OCI-LY7 (cell line): Measurements from ENCODE around the gene IAH1. TPM values are rescaled to one million over a fixed set of nuclear protein-coding genes. Genes with fewer than 3 reads are reported as not detected.

Experiments
- BruUV-seq: library from RNA; stranded (reverse); fragments of 400-500 nt; replicated peaks from 2 replicates; lab custom pipeline; 2021; lab: Mats Ljungman, UMichigan
- CTCF ChIA-PET: fragments of 300-600 bp; sonication (Branson Sonifier 250); formaldehyde crosslinking; loops from one replicate; lab custom pipeline; 2022; ENCODE audit warnings: antibody characterized with exemption; ENCODE audit not compliant: unreplicated experiment; lab: Charles Lee
- POLR2A ChIA-PET: fragments of 300-600 bp; sonication (Branson Sonifier 250); formaldehyde crosslinking; loops from one replicate; lab custom pipeline; 2022; ENCODE audit warnings: antibody characterized with exemption; lab: Charles Lee
- DNase-seq: peaks from one replicate; pipeline ENCODE4 v3.0.0-alpha.2; 2015; ENCODE audit warnings: low spot score
- H2AFZ ChIP-seq: fragments of 200-600 bp; sonication (generic), shearing (Covaris generic); 2 replicates; pipeline ENCODE4 v1.6.1; 2014; ENCODE audit warnings: mild to moderate bottlenecking, antibody characterized with exemption, low read length, moderate library complexity
- H3K27ac ChIP-seq: fragments of 200-600 bp; sonication (generic); 2 replicates; pipeline ENCODE4 v1.5.1; 2014; ENCODE audit warnings: mixed run types, low read depth, mild to moderate bottlenecking, moderate library complexity, low read length, inconsistent platforms; ENCODE audit not compliant: poor library complexity, severe bottlenecking
- H3K36me3 ChIP-seq: fragments of 200-600 bp; sonication (generic); 2 replicates; pipeline ENCODE4 v1.6.1; 2014; ENCODE audit warnings: mild to moderate bottlenecking, antibody characterized with exemption, low read length, moderate library complexity, mixed read lengths; ENCODE audit not compliant: insufficient read depth
- H3K4me1 ChIP-seq: fragments of 200-600 bp; sonication (generic); 2 replicates; pipeline ENCODE4 v1.5.1; 2014; ENCODE audit warnings: mild to moderate bottlenecking, low read length; ENCODE audit not compliant: insufficient read depth, poor library complexity, severe bottlenecking
- H3K4me2 ChIP-seq: fragments of 200-600 bp; sonication (generic); 2 replicates; pipeline ENCODE4 v1.6.1; 2014; ENCODE audit warnings: mild to moderate bottlenecking, low read length
- H3K4me3 ChIP-seq: fragments of 200-600 bp; sonication (generic); 2 replicates; pipeline ENCODE4 v1.5.1; 2014; ENCODE audit warnings: mild to moderate bottlenecking, low read depth, low read length; ENCODE audit not compliant: poor library complexity, severe bottlenecking
- H3K79me2 ChIP-seq: fragments of 200-600 bp; sonication (generic); 2 replicates; pipeline ENCODE4 v1.6.1; 2016; ENCODE audit warnings: low read depth, mild to moderate bottlenecking, low read length, moderate library complexity, mixed read lengths; ENCODE audit not compliant: insufficient read depth
- H3K9me2 ChIP-seq: fragments of 200-600 bp; sonication (generic); 2 replicates; pipeline ENCODE4 v1.6.1; 2016; ENCODE audit warnings: mild to moderate bottlenecking, low read length, mixed read lengths; ENCODE audit not compliant: insufficient read depth
- H3K9me3 ChIP-seq: fragments of 200-600 bp; sonication (generic); 2 replicates; pipeline ENCODE4 v1.6.1; 2014; ENCODE audit warnings: mild to moderate bottlenecking, mixed run types, low read length, mixed read lengths
- H4K20me1 ChIP-seq: fragments of 200-600 bp; sonication (generic); 2 replicates; pipeline ENCODE4 v1.6.1; 2014; ENCODE audit warnings: mild to moderate bottlenecking, antibody characterized with exemption, low read length, moderate library complexity, mixed read lengths; ENCODE audit not compliant: insufficient read depth
- CTCF ChIP-seq: fragments of 200-600 bp; sonication (generic); conservative IDR thresholded peaks from 2 replicates; pipeline ENCODE4 v1.5.1; 2014; ENCODE audit warnings: mild to moderate bottlenecking, antibody characterized with exemption, low read length, moderate library complexity, mixed read lengths
- EZH2phosphoT487 ChIP-seq: fragments of 200-600 bp; sonication (generic); IDR thresholded peaks from 2 replicates; pipeline ENCODE4 v1.6.1; 2018; ENCODE audit warnings: low read depth, borderline replicate concordance, mild to moderate bottlenecking, mixed run types, antibody characterized with exemption, low read length, moderate library complexity, mixed read lengths
- intact Hi-C: fragments of 100-400 bp; cut with micrococcal nuclease; formaldehyde crosslinking; loops from one replicate; pipeline ENCODE4 v1.10.0; 2022; ENCODE audit not compliant: unreplicated experiment
- total RNA-seq, 2 experiments: library from RNA; depleted of rRNA in 1 of 2; stranded (reverse); fragments of >200 nt in 1 of 2; shearing (Covaris generic) in 1 of 2; gene quantifications; 2 replicates each; pipeline ENCODE4 v1.2.3, GENCODE V29; 2014 to 2022

Gene IAH1
- total RNA-seq, 2 experiments from 2014 or later: 0.66 to 3.8 TPM

- Histone ChIP-seq H2AFZ (no peak overlapping the region), H3K9me3 (no peaks in the 10 kb centered on the region), H3K4me2 (no peak overlapping the region), H3K4me1 (peaks cover 44% of the 10 kb centered on the region), H3K9me2 (no peaks in the 10 kb centered on the region), H3K79me2 (no peaks in the 10 kb centered on the region), H3K27ac (no peak overlapping the region), H3K4me3 (no peak overlapping the region), H4K20me1 (no peaks in the 10 kb centered on the region), H3K36me3 (peaks cover 54% of the 10 kb centered on the region)
- TF ChIP-seq CTCF (no peak), EZH2phosphoT487 (no peak)
- CTCF ChIA-PET: no interaction called here
- no TSS peak for BruUV-seq
- intact Hi-C loops: no loop called here
- no peak for DNase-seq
- POLR2A ChIA-PET: interaction anchor here (0.5 to 1.3 kb wide), 5 partner anchors 12 to 77 kb away, joined by 3 to 4 read pairs (median 3); partner anchors contain the start of gene ADAM17
These were observed 4.2 kb downstream of the IAH1 start for GRCh38 chr2:9478526-9478925.

GRCh38 chr2:9480157-9480556, 5.8 kb downstream of the IAH1 start:
- BruUV-seq: no TSS peak
- no peaks in the 10 kb centered on the region for H3K79me2 ChIP-seq
- H3K4me1 ChIP-seq: peaks cover 46% of the 10 kb centered on the region
- peak overlapping the region; percentile 66 for H3K4me2 ChIP-seq
- H3K27ac ChIP-seq: peak overlapping the region; percentile 75
- no peaks in the 10 kb centered on the region for H4K20me1 ChIP-seq
- peaks cover 62% of the 10 kb centered on the region for H3K36me3 ChIP-seq
- CTCF ChIA-PET: interaction anchor here (0.9 kb wide), 1 partner anchor 63 kb away, joined by 3 read pairs; no protein-coding TSS in a partner anchor
- H3K9me3 ChIP-seq: no peaks in the 10 kb centered on the region
- peak overlapping the region; percentile 13 for H3K4me3 ChIP-seq
- no peaks in the 10 kb centered on the region for H3K9me2 ChIP-seq
- intact Hi-C loops: no loop called here
- no peak for TF ChIP-seq EZH2phosphoT487
- no peak for TF ChIP-seq CTCF
- peak; percentile 73 for DNase-seq
- POLR2A ChIA-PET: interaction anchor here (0.6 to 1.2 kb wide), 5 partner anchors 13 to 781 kb away, joined by 3 to 4 read pairs (median 3); no protein-coding TSS in a partner anchor
- H2AFZ ChIP-seq: no peak overlapping the region

DNA sequence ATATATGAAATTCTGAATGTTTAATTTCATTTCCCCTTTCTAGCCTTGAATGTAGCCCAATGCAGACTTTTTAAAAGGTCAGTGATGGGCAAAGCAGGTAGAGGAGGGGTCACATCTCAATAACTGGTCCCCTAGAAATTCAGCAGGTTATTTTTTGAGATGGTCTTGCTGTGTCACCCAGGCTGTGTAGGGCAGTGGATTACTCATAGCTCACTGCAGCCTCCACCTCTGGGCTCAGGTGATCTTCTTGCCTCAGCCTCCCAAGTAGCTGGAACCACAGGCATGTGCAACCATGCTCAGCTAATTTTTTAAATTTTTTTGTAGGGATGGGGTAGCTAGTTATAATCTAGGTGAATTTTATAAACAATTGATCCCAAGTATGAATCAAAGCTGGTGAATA, 8.8 kb downstream of the IAH1 start:
- no TSS peak for BruUV-seq
- Histone ChIP-seq H2AFZ (no peak overlapping the region), H3K27ac (peak overlapping the region; percentile 6), H3K4me3 (no peak overlapping the region), H3K9me2 (no peaks in the 10 kb centered on the region), H3K79me2 (no peaks in the 10 kb centered on the region), H3K4me1 (peaks cover 42% of the 10 kb centered on the region), H3K9me3 (no peaks in the 10 kb centered on the region), H3K4me2 (no peak overlapping the region), H3K36me3 (peaks cover 92% of the 10 kb centered on the region), H4K20me1 (no peaks in the 10 kb centered on the region)
- TF ChIP-seq EZH2phosphoT487: no peak
- no peak for TF ChIP-seq CTCF
- intact Hi-C loops: no loop called here
- CTCF ChIA-PET: no interaction called here
- no peak for DNase-seq
- POLR2A ChIA-PET: interaction anchor here (0.7 to 2.9 kb wide), 3 partner anchors 10 to 26 kb away, joined by 3 to 10 read pairs (median 4); no protein-coding TSS in a partner anchor
